MG63 (cell line): ENCODE data around the gene CRYZ. TPM values are rescaled to one million over a fixed set of nuclear protein-coding genes. Genes with fewer than 3 reads are reported as not detected.
A peak's percentile ranks its signal among the peaks of the same experiment; 100 is the strongest.
"Not testable (repeated sequence)": the region's sequence is repeated elsewhere in the genome, so short reads cannot be mapped to it uniquely, and the experiment has no call there.

ENCODE experiments used
- DNase-seq: peaks from one replicate; pipeline ENCODE4 v3.0.0-alpha.2; 2020
- H3K27me3 ChIP-seq: fragments of 250-450 bp; sonication (Bioruptor Pico); 2 replicates; pipeline ENCODE4 v1.5.1; 2020; ENCODE audit warnings: mild to moderate bottlenecking, moderate library complexity
- H3K36me3 ChIP-seq: fragments of 250-450 bp; sonication (Bioruptor Pico); 2 replicates; pipeline ENCODE4 v1.5.1; 2020; ENCODE audit warnings: mild to moderate bottlenecking, moderate library complexity
- H3K4me3 ChIP-seq: fragments of 250-450 bp; sonication (Bioruptor Pico); 2 replicates; pipeline ENCODE4 v1.5.1; 2020; ENCODE audit warnings: mild to moderate bottlenecking, moderate library complexity
- H3K9me3 ChIP-seq: fragments of 250-450 bp; sonication (Bioruptor Pico); 2 replicates; pipeline ENCODE4 v1.5.1; 2020; ENCODE audit warnings: mild to moderate bottlenecking, moderate library complexity
- total RNA-seq: library from RNA; depleted of rRNA; stranded (reverse); fragments of >200 nt; shearing (Covaris generic); gene quantifications from 2 replicates; pipeline ENCODE4 v1.2.3, GENCODE V29; 2014; ENCODE audit warnings: low replicate concordance

CRYZ gene
- total RNA-seq, 1 experiment from 2014 or later = 35.8 TPM

DNA sequence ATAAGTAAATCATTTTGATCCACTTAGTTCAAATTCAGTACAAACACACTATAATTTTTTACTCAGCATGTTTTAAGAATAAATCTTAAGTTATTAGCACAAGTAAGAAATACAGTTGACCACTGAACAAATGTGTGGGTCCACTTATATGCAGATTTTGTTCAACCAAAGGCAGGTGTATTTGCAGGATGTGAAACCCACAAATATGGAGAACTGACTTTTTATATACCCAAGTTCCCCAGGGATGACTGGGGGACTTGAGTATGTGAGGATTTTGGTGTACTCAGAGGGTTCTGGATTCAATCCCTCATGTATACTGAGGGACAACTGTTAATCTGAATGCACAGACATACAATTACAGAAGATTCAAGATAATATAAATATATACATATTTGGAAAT, 33.5 kb downstream of the CRYZ start:
- Histone ChIP-seq H3K27me3 (no peaks in the 10 kb centered on the region), H3K36me3 (no peaks in the 10 kb centered on the region; the same call in 1 of the 2 replicates), H3K9me3 (no peaks in the 10 kb centered on the region), H3K4me3 (no peak overlapping the region)
- DNase-seq = no peak

DNA sequence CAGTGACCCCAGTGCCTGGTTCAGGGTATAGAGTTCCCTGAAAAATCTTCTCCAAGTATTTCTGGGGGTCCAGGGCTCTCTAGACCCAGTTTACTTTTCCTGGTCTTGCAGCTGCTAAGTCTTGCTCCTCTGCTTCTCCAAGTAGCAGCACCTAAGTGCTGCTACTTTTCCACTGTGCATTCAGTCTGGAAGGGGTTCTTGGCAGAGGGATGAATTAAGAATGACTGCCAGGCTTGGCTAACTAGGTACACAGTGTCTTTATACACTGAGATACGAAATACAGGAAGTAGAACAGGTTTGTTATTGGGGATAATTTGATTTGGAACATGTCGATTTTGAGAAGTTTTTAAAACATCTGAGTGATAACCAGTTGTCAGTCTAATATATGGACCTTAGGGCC, 35.0 kb downstream of the CRYZ start:
- Histone ChIP-seq H3K4me3 (no peak overlapping the region), H3K36me3 (no peaks in the 10 kb centered on the region; the same call in 1 of the 2 replicates), H3K9me3 (no peaks in the 10 kb centered on the region), H3K27me3 (no peaks in the 10 kb centered on the region)
- DNase-seq = no peak

DNA sequence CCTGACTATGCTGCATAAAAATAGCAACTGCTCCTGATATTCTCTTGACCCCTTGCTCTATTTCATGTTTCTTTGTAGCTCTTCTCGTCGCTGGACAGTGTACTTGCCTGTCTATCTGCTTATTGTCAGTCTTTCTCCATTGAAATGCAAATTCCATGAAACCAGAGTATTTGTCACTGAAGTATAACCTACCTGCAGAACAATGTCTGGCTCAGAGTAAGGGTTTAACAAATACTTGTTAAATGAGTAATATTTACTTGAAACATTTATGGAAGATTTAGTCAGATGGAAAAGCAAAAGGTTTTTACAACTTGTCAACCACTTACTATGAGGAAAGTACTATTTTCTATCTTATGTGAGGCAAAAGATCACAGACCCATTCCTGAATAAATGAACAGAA, 39.4 kb downstream of the CRYZ start:
- Histone ChIP-seq H3K27me3 (no peaks in the 10 kb centered on the region), H3K9me3 (no peaks in the 10 kb centered on the region), H3K4me3 (no peak overlapping the region), H3K36me3 (no peaks in the 10 kb centered on the region)
- DNase-seq = no peak

GRCh38 chr1:74690909-74691308, 41.9 kb downstream of the CRYZ start:
- H3K27me3 ChIP-seq = no peaks in the 10 kb centered on the region
- H3K36me3 ChIP-seq = no peaks in the 10 kb centered on the region
- H3K4me3 ChIP-seq = no peak overlapping the region
- no peaks in the 10 kb centered on the region for H3K9me3 ChIP-seq
- DNase-seq = no peak

DNA sequence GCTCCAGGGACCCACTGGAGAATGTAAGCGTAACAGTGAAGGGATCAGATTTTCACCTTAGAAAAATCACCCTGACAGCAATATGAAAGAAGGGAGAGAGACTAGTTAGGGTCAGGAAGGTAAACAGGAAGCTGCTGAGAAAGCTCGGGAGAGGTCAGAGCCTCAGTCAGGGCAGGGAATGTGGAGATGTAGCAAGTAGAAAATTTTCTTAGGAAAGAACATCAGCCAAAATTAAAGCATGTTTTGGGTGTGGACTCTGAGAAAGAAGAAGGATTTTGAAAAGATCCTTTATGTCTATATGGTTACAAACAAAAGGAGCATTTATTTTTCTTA, 42.5 kb downstream of the CRYZ start:
- Histone ChIP-seq H3K9me3 (no peaks in the 10 kb centered on the region), H3K4me3 (no peak overlapping the region), H3K36me3 (no peaks in the 10 kb centered on the region), H3K27me3 (no peaks in the 10 kb centered on the region)
- no peak for DNase-seq

DNA sequence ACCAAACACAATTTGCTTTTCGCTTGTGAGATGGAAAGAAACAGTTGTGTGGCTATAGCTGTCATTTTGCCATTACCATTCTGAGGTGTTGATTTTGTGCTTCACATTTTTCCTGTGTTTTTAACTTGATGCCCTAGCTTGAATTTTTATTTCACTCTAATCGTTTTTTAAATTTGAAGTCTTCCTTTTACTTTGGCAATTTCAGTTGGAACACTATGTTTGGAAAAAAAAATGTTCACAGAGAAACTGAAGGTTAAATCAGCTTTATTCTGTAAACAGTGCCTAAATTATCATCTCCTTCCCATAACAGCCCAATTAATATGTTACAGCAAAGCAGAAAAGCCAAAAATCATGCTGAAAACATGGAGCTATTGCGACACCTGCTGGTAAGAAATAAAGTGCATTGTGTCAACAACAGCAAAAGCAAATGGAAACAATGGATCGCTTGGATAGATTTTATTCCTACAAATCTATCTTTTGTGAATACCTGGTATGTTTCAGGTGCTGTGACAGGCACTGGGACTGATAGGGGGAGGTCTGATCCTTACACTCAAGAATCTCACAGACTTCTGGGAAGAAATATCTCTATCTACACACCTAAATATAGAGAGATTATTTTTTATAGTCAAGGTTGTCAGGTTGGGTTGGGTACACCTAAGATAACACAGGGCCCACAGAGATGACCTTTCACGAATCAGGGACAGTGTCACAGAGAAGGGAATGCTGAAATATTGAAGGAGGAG, 43.1 kb downstream of the CRYZ start:
- DNase-seq = peak; percentile 4
- no peak overlapping the region for H3K4me3 ChIP-seq
- H3K27me3 ChIP-seq = no peaks in the 10 kb centered on the region
- H3K9me3 ChIP-seq = no peaks in the 10 kb centered on the region
- H3K36me3 ChIP-seq = no peaks in the 10 kb centered on the region

GRCh38 chr1:74686928-74687327, 45.9 kb downstream of the CRYZ start:
- Histone ChIP-seq H3K36me3 (no peaks in the 10 kb centered on the region), H3K9me3 (no peaks in the 10 kb centered on the region), H3K27me3 (0 out of 2 replicates have a peak, but pooled peaks cover 2% of the 10 kb centered on the region), H3K4me3 (no peak overlapping the region)
- no peak for DNase-seq

DNA sequence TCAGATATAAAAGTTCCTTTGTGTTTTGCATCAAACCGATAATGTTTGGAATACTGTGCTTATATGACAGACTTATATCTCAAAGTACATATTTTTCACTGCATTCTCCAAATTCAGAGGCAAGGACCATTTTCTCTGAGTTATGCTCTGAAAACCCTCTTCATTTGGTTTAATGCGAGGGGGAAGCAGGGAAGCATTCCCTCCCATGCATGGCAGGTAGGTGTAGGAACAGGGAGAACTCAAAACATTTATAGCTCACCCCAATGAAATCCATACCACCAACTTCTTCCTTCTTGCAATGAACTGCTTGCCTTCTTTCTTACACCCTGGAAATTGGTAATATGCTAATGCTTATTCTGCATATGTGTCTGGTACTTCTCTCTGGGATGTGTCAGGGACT, 48.5 kb downstream of the CRYZ start:
- Histone ChIP-seq H3K36me3 (no peaks in the 10 kb centered on the region), H3K27me3 (0 out of 2 replicates have a peak, but pooled peaks cover 2% of the 10 kb centered on the region), H3K4me3 (no peak overlapping the region), H3K9me3 (no peaks in the 10 kb centered on the region)
- DNase-seq = no peak

- Histone ChIP-seq H3K9me3 (no peaks in the 10 kb centered on the region), H3K36me3 (no peaks in the 10 kb centered on the region), H3K4me3 (no peak overlapping the region), H3K27me3 (0 out of 2 replicates have a peak, but pooled peaks cover 2% of the 10 kb centered on the region)
- DNase-seq = no peak
Measured at GRCh38 chr1:74683656-74684055, 49.2 kb downstream of the CRYZ start.

DNA sequence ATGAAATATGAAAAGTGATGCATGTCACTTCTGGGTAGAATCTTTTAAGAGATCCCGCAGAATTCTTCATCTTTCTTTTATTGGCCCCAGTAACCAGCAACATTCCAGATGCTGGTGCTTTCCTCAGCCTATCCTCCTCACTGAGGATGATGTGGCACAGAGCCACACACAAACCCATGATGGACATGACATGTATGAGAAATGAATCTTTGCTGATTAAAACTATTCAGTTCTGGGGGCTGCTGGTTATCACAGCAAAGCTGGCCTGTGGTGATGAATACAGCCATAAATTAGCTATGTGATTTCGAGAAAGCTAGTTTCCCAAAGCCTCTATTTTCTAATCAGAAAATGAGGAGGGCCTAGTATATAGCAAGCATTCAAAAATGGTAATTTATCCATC, 51.0 kb downstream of the CRYZ start:
- no peak overlapping the region for H3K4me3 ChIP-seq
- H3K9me3 ChIP-seq = no peaks in the 10 kb centered on the region
- no peaks in the 10 kb centered on the region for H3K36me3 ChIP-seq
- 0 out of 2 replicates have a peak, but pooled peaks cover 2% of the 10 kb centered on the region for H3K27me3 ChIP-seq
- no peak for DNase-seq

- H3K27me3 ChIP-seq = 0 out of 2 replicates have a peak, but pooled peaks cover 2% of the 10 kb centered on the region
- no peaks in the 10 kb centered on the region for H3K9me3 ChIP-seq
Measured at GRCh38 chr1:74681449-74681848, 51.4 kb downstream of the CRYZ start.

GRCh38 chr1:74681001-74681400, 51.8 kb downstream of the CRYZ start:
- Histone ChIP-seq H3K9me3 (no peaks in the 10 kb centered on the region), H3K4me3 (no peak overlapping the region), H3K36me3 (no peaks in the 10 kb centered on the region), H3K27me3 (0 out of 2 replicates have a peak, but pooled peaks cover 2% of the 10 kb centered on the region)
- DNase-seq = no peak

More at GRCh38 chr1:74681449-74681848, 51.4 kb downstream of the CRYZ start:
- Histone ChIP-seq H3K4me3 (no peak overlapping the region), H3K36me3 (no peaks in the 10 kb centered on the region)
- DNase-seq = no peak

GRCh38 chr1:74679811-74680210, 53.0 kb downstream of the CRYZ start:
- H3K4me3 ChIP-seq = no peak overlapping the region
- H3K36me3 ChIP-seq = no peaks in the 10 kb centered on the region
- DNase-seq = no peak
- H3K27me3 ChIP-seq = 0 out of 2 replicates have a peak, but pooled peaks cover 2% of the 10 kb centered on the region
- H3K9me3 ChIP-seq = no peaks in the 10 kb centered on the region

DNA sequence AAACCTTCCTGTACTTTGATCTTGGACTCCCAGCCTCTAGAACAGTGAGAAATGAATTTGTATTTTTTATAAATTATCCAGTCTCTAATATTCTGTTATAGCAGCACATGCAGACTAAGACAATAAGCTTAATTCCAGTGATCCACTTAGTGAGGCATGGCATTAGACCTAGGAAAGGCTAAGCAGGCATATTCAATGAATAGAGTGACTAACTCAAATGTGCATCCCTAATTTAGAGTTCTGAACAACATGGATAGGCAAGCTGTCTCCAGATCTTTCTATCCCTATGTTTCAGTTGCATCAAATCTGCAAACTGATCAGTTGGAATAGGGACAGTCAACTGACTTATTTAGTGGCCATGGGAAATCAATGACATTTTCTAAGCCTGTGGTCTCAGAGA, 54.9 kb downstream of the CRYZ start:
- H3K36me3 ChIP-seq = no peaks in the 10 kb centered on the region
- no peak for DNase-seq
- H3K4me3 ChIP-seq = no peak overlapping the region
- no peaks in the 10 kb centered on the region for H3K9me3 ChIP-seq
- peaks cover 2% of the 10 kb centered on the region; the same call in 1 of the 2 replicates for H3K27me3 ChIP-seq

- Histone ChIP-seq H3K4me3 (no peak overlapping the region), H3K27me3 (peaks cover 3% of the 10 kb centered on the region; the same call in 1 of the 2 replicates), H3K9me3 (no peaks in the 10 kb centered on the region), H3K36me3 (no peaks in the 10 kb centered on the region)
- DNase-seq = no peak
Measured at GRCh38 chr1:74674278-74675048, 58.4 kb downstream of the CRYZ start.

DNA sequence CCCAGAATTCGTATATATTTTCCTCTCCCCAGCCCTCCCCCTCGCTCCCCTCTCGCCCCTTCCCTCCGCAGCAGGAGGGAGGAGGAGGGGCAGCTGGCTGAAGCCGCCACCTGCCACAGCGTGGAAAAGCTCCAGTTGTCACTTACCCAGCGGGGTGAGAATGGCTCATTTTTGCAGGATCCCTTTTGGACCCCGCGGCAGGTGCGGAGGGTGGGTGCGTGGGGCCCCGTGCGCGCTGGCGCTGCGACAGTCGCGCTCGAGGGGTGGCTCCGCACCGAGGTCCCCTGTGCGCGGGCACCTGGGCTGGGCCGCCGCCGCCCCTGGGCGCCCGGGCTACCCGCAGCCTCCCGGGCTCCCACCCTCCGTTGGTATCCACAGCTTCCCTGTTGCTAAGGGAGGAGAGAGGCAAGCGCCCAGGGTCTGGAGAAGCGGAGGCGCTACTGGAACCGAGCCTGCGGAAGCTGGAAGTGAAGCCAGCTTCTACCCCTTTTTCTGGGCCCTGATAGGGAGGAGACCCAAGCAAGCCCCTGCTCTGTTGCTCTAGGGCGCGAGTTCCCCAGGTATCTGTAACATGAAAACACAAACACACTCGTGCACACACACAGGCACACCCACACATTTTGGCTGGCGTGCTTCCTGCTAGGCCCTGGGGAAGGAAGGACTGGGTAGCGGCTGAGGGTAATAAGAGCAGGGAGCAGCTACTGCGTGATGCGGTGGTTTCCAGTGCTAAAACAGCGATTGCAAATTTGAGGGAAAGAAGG, 59.3 kb downstream of the CRYZ start, which contains the start of gene ERICH3:
Gene ERICH3, minus strand, starts transcription at position 442 of the 761 bp plus-strand sequence. Its CDS starts 273 bp downstream, at position 169.
- Histone ChIP-seq H3K4me3 (no peak within 1 kb of the TSS), H3K27me3 (peaks cover 3% of the 10 kb centered on the region; the same call in 1 of the 2 replicates), H3K36me3 (no peaks in the 10 kb centered on the region), H3K9me3 (no peaks in the 10 kb centered on the region)
- DNase-seq = peak; percentile 6

DNA sequence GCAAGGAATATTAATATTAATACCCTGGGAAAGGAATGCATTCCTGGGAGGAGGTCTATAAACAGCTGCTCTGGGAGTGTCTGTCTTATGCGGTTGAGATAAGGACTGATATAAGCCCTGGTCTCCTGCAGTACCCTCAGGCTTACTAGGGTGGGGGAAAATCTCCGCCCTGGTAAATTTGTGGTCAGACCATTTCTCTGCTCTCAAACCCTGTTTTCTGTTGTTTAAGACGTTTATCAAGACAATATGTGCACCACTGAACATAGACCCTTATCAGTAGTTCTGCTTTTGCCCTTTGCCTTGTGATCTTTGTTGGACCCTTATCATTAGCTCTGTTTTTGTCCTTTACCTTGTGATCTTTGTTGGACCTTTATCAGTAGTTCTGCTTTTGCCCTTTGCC, 62.0 kb downstream of the CRYZ start:
- DNase-seq, H3K4me3 ChIP-seq, H3K36me3 ChIP-seq, H3K9me3 ChIP-seq, H3K27me3 ChIP-seq: not testable (repeated sequence)
